A549 (cell line): ENCODE data around the gene PDE10A.

Experiments
- BHLHE40 ChIP-seq: IDR thresholded peaks from 2 replicates; pipeline ENCODE4 v1.6.1; 2012; ENCODE audit warnings: low read depth, low read length, inconsistent platforms
- CTCF ChIP-seq: fragments of >200 bp; sonication (Bioruptor Twin); formaldehyde crosslinking; IDR thresholded peaks from 3 replicates; pipeline ENCODE4 v1.5.1; 2016
- HDAC2 ChIP-seq: fragments of 200-600 bp; sonication (generic); IDR thresholded peaks from 2 replicates; pipeline ENCODE4 v1.6.1; 2016
- JUNB ChIP-seq: fragments of >200 bp; sonication (Bioruptor Twin); formaldehyde crosslinking; IDR thresholded peaks from 2 replicates; pipeline ENCODE4 v1.6.1; 2016
- RAD21 ChIP-seq, 2 experiments: fragments of >200 bp in 1 of 2; sonication (Bioruptor Twin) in 1 of 2; formaldehyde crosslinking in 1 of 2; IDR thresholded peaks in 1 of 2; conservative IDR thresholded peaks in 1 of 2; 2 replicates in 1 of 2; 3 replicates in 1 of 2; pipeline ENCODE4 v1.6.1; 2012 to 2018; ENCODE audit warnings: inconsistent platforms in 1 of 2
- RFX5 ChIP-seq: fragments of 450-650 bp; IDR thresholded peaks from 2 replicates; pipeline ENCODE4 v1.7.1; 2014; ENCODE audit warnings: antibody characterized with exemption, mild to moderate bottlenecking, moderate library complexity

- no peak for TF ChIP-seq RAD21 (conservative IDR thresholded peaks at IDR 0.05 in 1 of 2, IDR thresholded peaks at IDR 0.05 in 1 of 2)
- no peak for TF ChIP-seq BHLHE40
- TF ChIP-seq CTCF, result no peak
- no peak for TF ChIP-seq RFX5
- no peak for TF ChIP-seq HDAC2
- no peak for TF ChIP-seq JUNB
Observed at GRCh38 chr6:165615636-165616035, 47.4 kb downstream of the PDE10A start.
